Stomach (tissue), 9 donors: ENCODE measurements around the gene NANOS1. TPM values are rescaled to one million over a fixed set of nuclear protein-coding genes. Genes with fewer than 3 reads are reported as not detected.

ENCODE experiments used
- DNase-seq, 2 donors: peaks; one replicate each; pipeline versions ENCODE4 v3.0.0 to v3.0.0-alpha.2; 2013 to 2019
- H3K27ac ChIP-seq, 5 donors: fragments of 200-600 bp in 4 of 5; sonication (generic) in 4 of 5; one replicate each; pipeline ENCODE4 v1.5.1; 2013 to 2019; ENCODE audit warnings: mild to moderate bottlenecking in 1 of 5, moderate library complexity in 1 of 5
- H3K27me3 ChIP-seq, 3 donors: fragments of 200-600 bp; sonication (generic); one replicate each; pipeline ENCODE4 v1.5.1; 2017 to 2019; ENCODE audit warnings: mixed run types in 1 of 3
- H3K36me3 ChIP-seq, 4 donors: fragments of 200-600 bp; sonication (generic); 1 replicate in 3 of 4; 2 replicates in 1 of 4; pipeline ENCODE4 v1.5.1; 2016 to 2019
- H3K4me1 ChIP-seq, 4 donors: fragments of 200-600 bp; sonication (generic); one replicate each; pipeline ENCODE4 v1.5.1; 2016 to 2019
- H3K4me3 ChIP-seq, 4 donors: fragments of 200-600 bp; sonication (generic) in 3 of 4; one replicate each; pipeline ENCODE4 v1.5.1; 2016 to 2019; ENCODE audit warnings: mild to moderate bottlenecking in 1 of 4
- H3K9me3 ChIP-seq, 4 donors: fragments of 200-600 bp; sonication (generic); one replicate each; pipeline ENCODE4 v1.5.1; 2016 to 2019
- CTCF ChIP-seq, 7 experiments: fragments of 450-650 bp in 4 of 7; fragments of 200-600 bp in 3 of 7; sonication (generic) in 3 of 7; IDR thresholded peaks; one replicate each; pipeline ENCODE4 v1.5.1; 2016 to 2019; ENCODE audit warnings: antibody characterized with exemption in 7 of 7, control low read depth in 2 of 7, mild to moderate bottlenecking in 1 of 7
- EP300 ChIP-seq: sonication (generic); formaldehyde crosslinking; IDR thresholded peaks from one replicate; pipeline ENCODE4 v1.6.1; 2017; ENCODE audit warnings: antibody characterized with exemption
- POLR2A ChIP-seq, 4 donors: fragments of 450-650 bp; IDR thresholded peaks; one replicate each; pipeline ENCODE4 v1.6.1; 2016; ENCODE audit warnings: antibody characterized with exemption in 4 of 4, control low read depth in 2 of 4, mild to moderate bottlenecking in 1 of 4, moderate library complexity in 1 of 4
- POLR2AphosphoS5 ChIP-seq, 3 donors: sonication (generic); formaldehyde crosslinking; IDR thresholded peaks; one replicate each; pipeline ENCODE4 v1.6.1; 2016; ENCODE audit warnings: antibody characterized with exemption in 3 of 3
- WGBS, 5 donors: extraction: QIAGEN DNeasy Blood & Tissue Kit in 3 of 5; methylation state at CpG; one replicate each; pipeline versions ENCODE4 v1.1.5 to v1.1.7; 2013 to 2018; 5-methylcytosine and 5-hydroxymethylcytosine counted together
- intact Hi-C: fragments of 100-400 bp; cut with DNase I; formaldehyde crosslinking; loops from one replicate; pipeline ENCODE4 v1.15.1; 2023; ENCODE audit warnings: low total_unique reads
- polyA plus RNA-seq, 3 donors: library from polyadenylated mRNA; stranded (reverse); fragments of 200-250 nt; gene quantifications; one replicate each; pipeline ENCODE4 v1.2.3, GENCODE V29; 2013
- total RNA-seq, 5 donors: library from RNA; depleted of rRNA; stranded (reverse); fragments of >200 nt; gene quantifications; one replicate each; pipeline versions ENCODE4 v1.1.0 to v1.2.3, GENCODE V29; 2014 to 2016
- donor health status: healthy with polysubstance abuse.
- donor health status: Bipolar disorder and iron deficiency.
- donor health status: healthy.

NANOS1 gene
- total and polyA plus RNA-seq, 8 donors: under 0.01 to 16.1 (median 3.7) TPM

GRCh38 chr10:119031496-119032059, 2.1 kb downstream of the NANOS1 start:
- Histone ChIP-seq H3K4me3 (peak overlapping the region in 1 of 4 donors; percentile 66), H3K36me3 (peaks cover 17 to 49% (median 40%) of the 10 kb centered on the region in 4 donors), H3K27ac (no peak overlapping the region), H3K9me3 (no peaks in the 10 kb centered on the region), H3K27me3 (no peaks in the 10 kb centered on the region), H3K4me1 (peaks cover 17 to 39% (median 33%) of the 10 kb centered on the region in 4 donors)
- no peak for TF ChIP-seq POLR2AphosphoS5 (IDR thresholded peaks at IDR 0.05)
- TF ChIP-seq POLR2A (IDR thresholded peaks at IDR 0.05): no peak
- no peak for TF ChIP-seq CTCF (IDR thresholded peaks at IDR 0.05)
- no peak for TF ChIP-seq EP300
- DNase-seq: peak in 1 of 2 donors; percentile 31
- intact Hi-C loops: no loop called here
- WGBS, 5 donors: 52 to 69% (median 56%) methylated on average over 7 of the region's 7 CpGs

GRCh38 chr10:119039161-119039560, 9.6 kb downstream of the NANOS1 start:
- 56 to 88% (median 79%) methylated on average over 1 of the region's 1 CpG for WGBS, 5 donors

GRCh38 chr10:119041326-119041725, 11.8 kb downstream of the NANOS1 start:
- no peaks in the 10 kb centered on the region for H3K9me3 ChIP-seq
- H3K4me3 ChIP-seq: no peak overlapping the region
- 84 to 95% (median 92%) methylated on average over 4 of the region's 4 CpGs for WGBS, 5 donors
- H3K36me3 ChIP-seq: peaks cover 89 to 100% (median 100%) of the 10 kb centered on the region in 4 donors
- intact Hi-C loops: no loop called here
- no peaks in the 10 kb centered on the region for H3K27me3 ChIP-seq
- peaks cover 0 to 4% (median 0%) of the 10 kb centered on the region in 4 donors for H3K4me1 ChIP-seq
- H3K27ac ChIP-seq: no peak overlapping the region
- no peak for TF ChIP-seq POLR2AphosphoS5 (IDR thresholded peaks at IDR 0.05)
- no peak for TF ChIP-seq CTCF (IDR thresholded peaks at IDR 0.05)
- TF ChIP-seq EP300: no peak
- no peak for TF ChIP-seq POLR2A (IDR thresholded peaks at IDR 0.05)
- DNase-seq: no peak

More at GRCh38 chr10:119039161-119039560, 9.6 kb downstream of the NANOS1 start:
- intact Hi-C loops: no loop called here
- peaks cover 85 to 100% (median 96%) of the 10 kb centered on the region in 4 donors for H3K36me3 ChIP-seq
- no peak for TF ChIP-seq POLR2A (IDR thresholded peaks at IDR 0.05)
- no peak for TF ChIP-seq POLR2AphosphoS5 (IDR thresholded peaks at IDR 0.05)
- no peak for TF ChIP-seq CTCF (IDR thresholded peaks at IDR 0.05)
- TF ChIP-seq EP300: no peak
- DNase-seq: no peak
- H3K27ac ChIP-seq: no peak overlapping the region
- no peaks in the 10 kb centered on the region for H3K9me3 ChIP-seq
- no peaks in the 10 kb centered on the region for H3K4me1 ChIP-seq
- H3K27me3 ChIP-seq: no peaks in the 10 kb centered on the region
- H3K4me3 ChIP-seq: no peak overlapping the region

GRCh38 chr10:119042169-119042568, 12.7 kb downstream of the NANOS1 start:
- TF ChIP-seq EP300 (no peak), POLR2A (IDR thresholded peaks at IDR 0.05) (no peak), CTCF (IDR thresholded peaks at IDR 0.05) (no peak), POLR2AphosphoS5 (IDR thresholded peaks at IDR 0.05) (no peak)
- Histone ChIP-seq H3K4me3 (no peak overlapping the region), H3K27ac (no peak overlapping the region), H3K9me3 (no peaks in the 10 kb centered on the region), H3K36me3 (peaks cover 88 to 100% (median 100%) of the 10 kb centered on the region in 4 donors), H3K4me1 (peaks cover 0 to 4% (median 0%) of the 10 kb centered on the region in 4 donors), H3K27me3 (no peaks in the 10 kb centered on the region)
- DNase-seq: no peak
- WGBS, 5 donors: 95 to 97% (median 96%) methylated on average over 26 of the region's 26 CpGs
- intact Hi-C loops: no loop called here
